GM23338 (cell line): ENCODE measurements around the gene CCL8. TPM values are rescaled to one million over a fixed set of nuclear protein-coding genes. Genes with fewer than 3 reads are reported as not detected.

Source experiments
- ATAC-seq: fragments of 200-7000 bp; cut with Tn5 transposase; 3 replicates; pipeline ENCODE4 v1.9.1; 2020
- DNase-seq: peaks from one replicate; pipeline ENCODE4 v3.0.0-alpha.2; 2015; ENCODE audit warnings: low spot score
- H2AFZ ChIP-seq: fragments of 200-600 bp; sonication (generic); 2 replicates; pipeline ENCODE4 v1.8.0; 2016; ENCODE audit warnings: antibody characterized with exemption, mild to moderate bottlenecking, moderate library complexity
- H3F3A ChIP-seq: fragments of 200-600 bp; sonication (generic); replicated peaks from 2 replicates; pipeline ENCODE4 v1.8.0; 2017; ENCODE audit warnings: antibody characterized with exemption, mixed run types, low read depth
- H3K27ac ChIP-seq: fragments of 200-600 bp; sonication (generic); 2 replicates; pipeline ENCODE4 v1.6.1; 2016; ENCODE audit warnings: low read depth
- H3K27me3 ChIP-seq: fragments of 200-600 bp; sonication (generic); 2 replicates; pipeline ENCODE4 v1.8.0; 2016; ENCODE audit warnings: mild to moderate bottlenecking, mixed run types, moderate library complexity; ENCODE audit not compliant: insufficient read depth
- H3K36me3 ChIP-seq: fragments of 200-600 bp; sonication (generic); 2 replicates; pipeline ENCODE4 v1.8.0; 2016; ENCODE audit warnings: mild to moderate bottlenecking; ENCODE audit not compliant: insufficient read depth
- H3K4me1 ChIP-seq: fragments of 200-600 bp; sonication (generic); 2 replicates; pipeline ENCODE4 v1.8.0; 2016; ENCODE audit warnings: mild to moderate bottlenecking, moderate library complexity; ENCODE audit not compliant: insufficient read depth
- H3K4me2 ChIP-seq: fragments of 200-600 bp; sonication (generic); 2 replicates; pipeline ENCODE4 v1.7.1; 2017; ENCODE audit warnings: mixed run types
- H3K4me3 ChIP-seq: fragments of 200-600 bp; sonication (generic); 2 replicates; pipeline ENCODE4 v1.6.1; 2016; ENCODE audit warnings: mixed run types
- H3K79me2 ChIP-seq: fragments of 200-600 bp; sonication (generic); replicated peaks from 2 replicates; pipeline ENCODE4 v1.8.0; 2017; ENCODE audit warnings: mild to moderate bottlenecking; ENCODE audit not compliant: insufficient read depth
- H3K9me2 ChIP-seq: fragments of 200-600 bp; sonication (generic); 2 replicates; pipeline ENCODE4 v1.8.0; 2017; ENCODE audit not compliant: insufficient read depth
- H4K20me1 ChIP-seq: fragments of 200-600 bp; sonication (generic); replicated peaks from 2 replicates; pipeline ENCODE4 v1.8.0; 2017; ENCODE audit warnings: mild to moderate bottlenecking; ENCODE audit not compliant: insufficient read depth
- H3K27ac Mint-ChIP-seq: 2 replicates; pipeline ENCODE4 v1.8.0; 2020; ENCODE audit warnings: inconsistent platforms, mild to moderate bottlenecking, moderate library complexity, mixed read lengths
- H3K27me3 Mint-ChIP-seq: 3 replicates; pipeline ENCODE4 v1.8.0; 2022; ENCODE audit warnings: low read depth, mild to moderate bottlenecking, moderate library complexity, mixed read lengths, inconsistent platforms; ENCODE audit not compliant: insufficient read depth, poor library complexity
- H3K36me3 Mint-ChIP-seq: 3 replicates; pipeline ENCODE4 v1.8.0; 2021; ENCODE audit warnings: low read depth, mild to moderate bottlenecking, inconsistent platforms, moderate library complexity, mixed read lengths
- H3K4me1 Mint-ChIP-seq: 3 replicates; pipeline ENCODE4 v1.8.0; 2020; ENCODE audit warnings: mild to moderate bottlenecking, inconsistent platforms, mixed read lengths
- H3K4me3 Mint-ChIP-seq: 3 replicates; pipeline ENCODE4 v1.8.0; 2021; ENCODE audit warnings: moderate library complexity, mild to moderate bottlenecking, inconsistent platforms, mixed read lengths
- H3K9me3 Mint-ChIP-seq: 3 replicates; pipeline ENCODE4 v1.8.0; 2020; ENCODE audit warnings: moderate library complexity, mild to moderate bottlenecking, inconsistent platforms, mixed read lengths
- CREB1 ChIP-seq: fragments of 250-450 bp; sonication (Bioruptor Pico); IDR thresholded peaks from 2 replicates; pipeline ENCODE4 v1.5.0; 2020; ENCODE audit warnings: low read depth, mild to moderate bottlenecking, moderate library complexity
- EZH2 ChIP-seq: fragments of 200-600 bp; sonication (generic); IDR thresholded peaks from one replicate; pipeline ENCODE4 v1.8.0; 2017; ENCODE audit warnings: antibody characterized with exemption, mild to moderate bottlenecking, low read depth; ENCODE audit not compliant: unreplicated experiment
- EZH2phosphoT487 ChIP-seq: fragments of 200-600 bp; sonication (generic); IDR thresholded peaks from one replicate; pipeline ENCODE4 v1.8.1; 2018; ENCODE audit warnings: antibody characterized with exemption; ENCODE audit not compliant: unreplicated experiment
- JUNB ChIP-seq: IDR thresholded peaks from one replicate; pipeline ENCODE4 v1.6.1; 2016; ENCODE audit warnings: antibody characterized with exemption; ENCODE audit not compliant: unreplicated experiment
- ZNF114 ChIP-seq: fragments of 250-450 bp; sonication (Bioruptor Pico); IDR thresholded peaks from 2 replicates; pipeline ENCODE4 v1.5.0; 2020; ENCODE audit warnings: mild to moderate bottlenecking, moderate library complexity
- ZNF331 ChIP-seq: fragments of 250-450 bp; sonication (Bioruptor Pico); IDR thresholded peaks from 2 replicates; pipeline ENCODE4 v1.5.0; 2020; ENCODE audit warnings: low read depth, mild to moderate bottlenecking, moderate library complexity
- long read RNA-seq: library from polyadenylated mRNA; unstranded; transcript quantifications from one replicate; pipeline ENCODE4 v2.0.0, GENCODE V29; 2020; ENCODE audit not compliant: unreplicated experiment
- polyA plus RNA-seq: library from polyadenylated mRNA; unstranded; fragments of >200 nt; fragmentation: Nextera tagmentation; extraction: Ambion mirVana; gene quantifications from 2 replicates; pipeline ENCODE4 v1.2.1, GENCODE V29; 2016
- total RNA-seq: library from RNA; depleted of rRNA; stranded (reverse); fragments of >200 nt; shearing (Covaris generic); gene quantifications from 2 replicates; pipeline ENCODE4 v1.2.3, GENCODE V29; 2014; rRNA removed
- TF ChIP-seq, protein P1 (sequence below): IDR thresholded peaks from one replicate; pipeline ENCODE4 v1.6.1; 2018; ENCODE audit warnings: antibody characterized with exemption; ENCODE audit not compliant: unreplicated experiment
- TF ChIP-seq, protein P2 (sequence below): fragments of 250-450 bp; sonication (Bioruptor Pico); IDR thresholded peaks from 2 replicates; pipeline ENCODE4 v1.5.0; 2020; ENCODE audit warnings: mild to moderate bottlenecking, moderate library complexity

The CCL8 gene
- total RNA-seq: not detected in 2 replicates
- polyA plus RNA-seq: not detected in 2 replicates
- long read RNA-seq: 0 reads

DNA sequence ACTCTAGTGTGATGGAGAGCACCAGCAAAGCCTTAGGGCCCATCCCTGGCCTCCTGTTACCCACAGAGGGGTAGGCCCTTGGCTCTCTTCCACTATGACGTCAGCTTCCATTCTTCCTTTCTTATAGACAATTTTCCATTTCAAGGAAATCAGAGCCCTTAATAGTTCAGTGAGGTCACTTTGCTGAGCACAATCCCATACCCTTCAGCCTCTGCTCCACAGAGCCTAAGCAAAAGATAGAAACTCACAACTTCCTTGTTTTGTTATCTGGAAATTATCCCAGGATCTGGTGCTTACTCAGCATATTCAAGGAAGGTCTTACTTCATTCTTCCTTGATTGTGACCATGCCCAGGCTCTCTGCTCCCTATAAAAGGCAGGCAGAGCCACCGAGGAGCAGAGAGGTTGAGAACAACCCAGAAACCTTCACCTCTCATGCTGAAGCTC is at the start of gene CCL8:
TSS of gene CCL8 (plus strand) at position 397 of the 445 bp plus-strand sequence. CDS start 67 bp downstream, outside the sequence.
- H3F3A ChIP-seq: no peaks in the 10 kb centered on the region
- no peaks in the 10 kb centered on the region for H3K27me3 ChIP-seq
- no peak within 1 kb of the TSS for H2AFZ ChIP-seq
- Mint-ChIP-seq H3K4me1 (no peaks in the 10 kb centered on the region), H3K27ac (no peak within 1 kb of the TSS), H3K9me3 (no peaks in the 10 kb centered on the region; the same call in 2 of the 3 replicates), H3K36me3 (no peaks in the 10 kb centered on the region), H3K4me3 (no peak within 1 kb of the TSS), H3K27me3 (no peaks in the 10 kb centered on the region)
- H3K36me3 ChIP-seq: no peaks in the 10 kb centered on the region
- H4K20me1 ChIP-seq: no peaks in the 10 kb centered on the region
- peaks cover 16% of the 10 kb centered on the region; the same call in 1 of the 2 replicates for H3K9me2 ChIP-seq
- H3K4me1 ChIP-seq: no peaks in the 10 kb centered on the region
- ATAC-seq (no peak), DNase-seq (no peak)
- no peaks in the 10 kb centered on the region for H3K79me2 ChIP-seq
- TF ChIP-seq JUNB (no peak), EZH2 (no peak), ZNF331 (no peak), ZNF114 (no peak), EZH2phosphoT487 (no peak)
- TF ChIP-seq, protein P1, sequence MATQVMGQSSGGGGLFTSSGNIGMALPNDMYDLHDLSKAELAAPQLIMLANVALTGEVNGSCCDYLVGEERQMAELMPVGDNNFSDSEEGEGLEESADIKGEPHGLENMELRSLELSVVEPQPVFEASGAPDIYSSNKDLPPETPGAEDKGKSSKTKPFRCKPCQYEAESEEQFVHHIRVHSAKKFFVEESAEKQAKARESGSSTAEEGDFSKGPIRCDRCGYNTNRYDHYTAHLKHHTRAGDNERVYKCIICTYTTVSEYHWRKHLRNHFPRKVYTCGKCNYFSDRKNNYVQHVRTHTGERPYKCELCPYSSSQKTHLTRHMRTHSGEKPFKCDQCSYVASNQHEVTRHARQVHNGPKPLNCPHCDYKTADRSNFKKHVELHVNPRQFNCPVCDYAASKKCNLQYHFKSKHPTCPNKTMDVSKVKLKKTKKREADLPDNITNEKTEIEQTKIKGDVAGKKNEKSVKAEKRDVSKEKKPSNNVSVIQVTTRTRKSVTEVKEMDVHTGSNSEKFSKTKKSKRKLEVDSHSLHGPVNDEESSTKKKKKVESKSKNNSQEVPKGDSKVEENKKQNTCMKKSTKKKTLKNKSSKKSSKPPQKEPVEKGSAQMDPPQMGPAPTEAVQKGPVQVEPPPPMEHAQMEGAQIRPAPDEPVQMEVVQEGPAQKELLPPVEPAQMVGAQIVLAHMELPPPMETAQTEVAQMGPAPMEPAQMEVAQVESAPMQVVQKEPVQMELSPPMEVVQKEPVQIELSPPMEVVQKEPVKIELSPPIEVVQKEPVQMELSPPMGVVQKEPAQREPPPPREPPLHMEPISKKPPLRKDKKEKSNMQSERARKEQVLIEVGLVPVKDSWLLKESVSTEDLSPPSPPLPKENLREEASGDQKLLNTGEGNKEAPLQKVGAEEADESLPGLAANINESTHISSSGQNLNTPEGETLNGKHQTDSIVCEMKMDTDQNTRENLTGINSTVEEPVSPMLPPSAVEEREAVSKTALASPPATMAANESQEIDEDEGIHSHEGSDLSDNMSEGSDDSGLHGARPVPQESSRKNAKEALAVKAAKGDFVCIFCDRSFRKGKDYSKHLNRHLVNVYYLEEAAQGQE: no peak
- no peak within 1 kb of the TSS for H3K4me3 ChIP-seq
- no peak within 1 kb of the TSS for H3K27ac ChIP-seq
- H3K4me2 ChIP-seq: no peak within 1 kb of the TSS

DNA sequence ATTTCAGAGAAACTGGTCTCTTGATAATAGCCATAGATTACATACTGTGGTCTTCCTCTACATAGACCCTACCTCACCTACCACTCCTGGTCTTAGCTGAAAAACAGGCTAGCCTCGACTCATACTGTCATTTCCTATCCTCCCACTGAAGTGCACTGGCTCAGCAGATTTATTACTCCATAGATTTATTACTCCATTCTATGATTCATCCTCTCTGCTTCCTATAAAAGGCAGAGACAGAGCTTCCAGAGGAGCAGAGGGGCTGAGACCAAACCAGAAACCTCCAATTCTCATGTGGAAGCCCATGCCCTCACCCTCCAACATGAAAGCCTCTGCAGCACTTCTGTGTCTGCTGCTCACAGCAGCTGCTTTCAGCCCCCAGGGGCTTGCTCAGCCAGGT is 49.3 kb upstream of the CCL8 start, which contains the start of gene CCL7:
TSS of gene CCL7 (plus strand) at position 253 of the 400 bp plus-strand sequence. CDS start at position 323, 70 bp downstream.
- Mint-ChIP-seq H3K4me1 (no peaks in the 10 kb centered on the region), H3K4me3 (no peak within 1 kb of the TSS), H3K27ac (no peak within 1 kb of the TSS), H3K9me3 (no peaks in the 10 kb centered on the region), H3K36me3 (no peaks in the 10 kb centered on the region), H3K27me3 (peaks cover 2% of the 10 kb centered on the region)
- no peak within 1 kb of the TSS for H3K4me3 ChIP-seq
- no peaks in the 10 kb centered on the region for H3K36me3 ChIP-seq
- H3K4me1 ChIP-seq: no peaks in the 10 kb centered on the region
- H3K79me2 ChIP-seq: no peaks in the 10 kb centered on the region
- H3K27me3 ChIP-seq: no peaks in the 10 kb centered on the region
- H2AFZ ChIP-seq: no peak within 1 kb of the TSS
- H3K4me2 ChIP-seq: no peak within 1 kb of the TSS
- ATAC-seq (no peak), DNase-seq (no peak)
- no peaks in the 10 kb centered on the region for H3F3A ChIP-seq
- H3K9me2 ChIP-seq: no peaks in the 10 kb centered on the region
- no peak within 1 kb of the TSS for H3K27ac ChIP-seq
- no peaks in the 10 kb centered on the region for H4K20me1 ChIP-seq
- TF ChIP-seq CREB1 (CRISPR knock-in tag): no peak
- TF ChIP-seq, protein P2, sequence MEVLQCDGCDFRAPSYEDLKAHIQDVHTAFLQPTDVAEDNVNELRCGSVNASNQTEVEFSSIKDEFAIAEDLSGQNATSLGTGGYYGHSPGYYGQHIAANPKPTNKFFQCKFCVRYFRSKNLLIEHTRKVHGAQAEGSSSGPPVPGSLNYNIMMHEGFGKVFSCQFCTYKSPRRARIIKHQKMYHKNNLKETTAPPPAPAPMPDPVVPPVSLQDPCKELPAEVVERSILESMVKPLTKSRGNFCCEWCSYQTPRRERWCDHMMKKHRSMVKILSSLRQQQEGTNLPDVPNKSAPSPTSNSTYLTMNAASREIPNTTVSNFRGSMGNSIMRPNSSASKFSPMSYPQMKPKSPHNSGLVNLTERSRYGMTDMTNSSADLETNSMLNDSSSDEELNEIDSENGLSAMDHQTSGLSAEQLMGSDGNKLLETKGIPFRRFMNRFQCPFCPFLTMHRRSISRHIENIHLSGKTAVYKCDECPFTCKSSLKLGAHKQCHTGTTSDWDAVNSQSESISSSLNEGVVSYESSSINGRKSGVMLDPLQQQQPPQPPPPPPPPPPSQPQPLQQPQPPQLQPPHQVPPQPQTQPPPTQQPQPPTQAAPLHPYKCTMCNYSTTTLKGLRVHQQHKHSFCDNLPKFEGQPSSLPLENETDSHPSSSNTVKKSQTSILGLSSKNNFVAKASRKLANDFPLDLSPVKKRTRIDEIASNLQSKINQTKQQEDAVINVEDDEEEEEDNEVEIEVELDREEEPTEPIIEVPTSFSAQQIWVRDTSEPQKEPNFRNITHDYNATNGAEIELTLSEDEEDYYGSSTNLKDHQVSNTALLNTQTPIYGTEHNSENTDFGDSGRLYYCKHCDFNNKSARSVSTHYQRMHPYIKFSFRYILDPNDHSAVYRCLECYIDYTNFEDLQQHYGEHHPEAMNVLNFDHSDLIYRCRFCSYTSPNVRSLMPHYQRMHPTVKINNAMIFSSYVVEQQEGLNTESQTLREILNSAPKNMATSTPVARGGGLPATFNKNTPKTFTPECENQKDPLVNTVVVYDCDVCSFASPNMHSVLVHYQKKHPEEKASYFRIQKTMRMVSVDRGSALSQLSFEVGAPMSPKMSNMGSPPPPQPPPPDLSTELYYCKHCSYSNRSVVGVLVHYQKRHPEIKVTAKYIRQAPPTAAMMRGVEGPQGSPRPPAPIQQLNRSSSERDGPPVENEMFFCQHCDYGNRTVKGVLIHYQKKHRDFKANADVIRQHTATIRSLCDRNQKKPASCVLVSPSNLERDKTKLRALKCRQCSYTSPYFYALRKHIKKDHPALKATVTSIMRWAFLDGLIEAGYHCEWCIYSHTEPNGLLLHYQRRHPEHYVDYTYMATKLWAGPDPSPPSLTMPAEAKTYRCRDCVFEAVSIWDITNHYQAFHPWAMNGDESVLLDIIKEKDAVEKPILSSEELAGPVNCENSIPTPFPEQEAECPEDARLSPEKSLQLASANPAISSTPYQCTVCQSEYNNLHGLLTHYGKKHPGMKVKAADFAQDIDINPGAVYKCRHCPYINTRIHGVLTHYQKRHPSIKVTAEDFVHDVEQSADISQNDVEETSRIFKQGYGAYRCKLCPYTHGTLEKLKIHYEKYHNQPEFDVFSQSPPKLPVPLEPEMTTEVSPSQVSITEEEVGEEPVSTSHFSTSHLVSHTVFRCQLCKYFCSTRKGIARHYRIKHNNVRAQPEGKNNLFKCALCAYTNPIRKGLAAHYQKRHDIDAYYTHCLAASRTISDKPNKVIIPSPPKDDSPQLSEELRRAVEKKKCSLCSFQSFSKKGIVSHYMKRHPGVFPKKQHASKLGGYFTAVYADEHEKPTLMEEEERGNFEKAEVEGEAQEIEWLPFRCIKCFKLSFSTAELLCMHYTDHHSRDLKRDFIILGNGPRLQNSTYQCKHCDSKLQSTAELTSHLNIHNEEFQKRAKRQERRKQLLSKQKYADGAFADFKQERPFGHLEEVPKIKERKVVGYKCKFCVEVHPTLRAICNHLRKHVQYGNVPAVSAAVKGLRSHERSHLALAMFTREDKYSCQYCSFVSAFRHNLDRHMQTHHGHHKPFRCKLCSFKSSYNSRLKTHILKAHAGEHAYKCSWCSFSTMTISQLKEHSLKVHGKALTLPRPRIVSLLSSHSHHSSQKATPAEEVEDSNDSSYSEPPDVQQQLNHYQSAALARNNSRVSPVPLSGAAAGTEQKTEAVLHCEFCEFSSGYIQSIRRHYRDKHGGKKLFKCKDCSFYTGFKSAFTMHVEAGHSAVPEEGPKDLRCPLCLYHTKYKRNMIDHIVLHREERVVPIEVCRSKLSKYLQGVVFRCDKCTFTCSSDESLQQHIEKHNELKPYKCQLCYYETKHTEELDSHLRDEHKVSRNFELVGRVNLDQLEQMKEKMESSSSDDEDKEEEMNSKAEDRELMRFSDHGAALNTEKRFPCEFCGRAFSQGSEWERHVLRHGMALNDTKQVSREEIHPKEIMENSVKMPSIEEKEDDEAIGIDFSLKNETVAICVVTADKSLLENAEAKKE: no peak
- TF ChIP-seq, protein P1: no peak
